Activated naive CD8-positive, alpha-beta T cell (primary cell): ENCODE data around the gene GK2.

Source experiments
- H3K27ac Mint-ChIP-seq: one replicate; pipeline ENCODE4 v1.8.0; 2021; ENCODE audit warnings: mixed read lengths
- H3K27me3 Mint-ChIP-seq: one replicate; pipeline ENCODE4 v1.8.0; 2021; ENCODE audit warnings: mixed read lengths
- H3K36me3 Mint-ChIP-seq: one replicate; pipeline ENCODE4 v1.8.0; 2021; ENCODE audit warnings: mixed read lengths
- H3K4me1 Mint-ChIP-seq: one replicate; pipeline ENCODE4 v1.8.0; 2021; ENCODE audit warnings: low read depth, mixed read lengths
- H3K4me3 Mint-ChIP-seq: one replicate; pipeline ENCODE4 v1.8.0; 2021; ENCODE audit warnings: mild to moderate bottlenecking, mixed read lengths
- H3K9me3 Mint-ChIP-seq: one replicate; pipeline ENCODE4 v1.8.0; 2021; ENCODE audit warnings: low read depth, mixed read lengths

Gene GK2

GRCh38 chr4:79357365-79357764, 50.7 kb downstream of the GK2 start:
- H3K27me3 Mint-ChIP-seq = no peaks in the 10 kb centered on the region
- no peaks in the 10 kb centered on the region for H3K4me1 Mint-ChIP-seq
- H3K9me3 Mint-ChIP-seq = no peaks in the 10 kb centered on the region
- H3K27ac Mint-ChIP-seq = no peak overlapping the region
- no peak overlapping the region for H3K4me3 Mint-ChIP-seq
- H3K36me3 Mint-ChIP-seq = no peaks in the 10 kb centered on the region
